DMS114 treated with DMSO at 0.1 percent for 48 hours (cell line): Measurements from ENCODE around the gene LRRC71.

ENCODE experiments used
- DNase-seq: peaks from one replicate; lab custom pipeline; 2025; ENCODE audit not compliant: unreplicated experiment; lab: John Stamatoyannopoulos, UW

Gene LRRC71

GRCh38 chr1:156892190-156893047 lies 28.0 kb upstream of the LRRC71 start:
- DNase-seq, result peak; percentile 46

- no peak for DNase-seq
Measured at GRCh38 chr1:156893048-156893953, 27.1 kb upstream of the LRRC71 start, which contains the start of gene PEAR1. Gene PEAR1 (plus strand): TSS chr1:156893718. CDS start chr1:156903927, 10,209 bp downstream.

GRCh38 chr1:156894001-156894400 lies 26.4 kb upstream of the LRRC71 start:
- no peak for DNase-seq

DNA sequence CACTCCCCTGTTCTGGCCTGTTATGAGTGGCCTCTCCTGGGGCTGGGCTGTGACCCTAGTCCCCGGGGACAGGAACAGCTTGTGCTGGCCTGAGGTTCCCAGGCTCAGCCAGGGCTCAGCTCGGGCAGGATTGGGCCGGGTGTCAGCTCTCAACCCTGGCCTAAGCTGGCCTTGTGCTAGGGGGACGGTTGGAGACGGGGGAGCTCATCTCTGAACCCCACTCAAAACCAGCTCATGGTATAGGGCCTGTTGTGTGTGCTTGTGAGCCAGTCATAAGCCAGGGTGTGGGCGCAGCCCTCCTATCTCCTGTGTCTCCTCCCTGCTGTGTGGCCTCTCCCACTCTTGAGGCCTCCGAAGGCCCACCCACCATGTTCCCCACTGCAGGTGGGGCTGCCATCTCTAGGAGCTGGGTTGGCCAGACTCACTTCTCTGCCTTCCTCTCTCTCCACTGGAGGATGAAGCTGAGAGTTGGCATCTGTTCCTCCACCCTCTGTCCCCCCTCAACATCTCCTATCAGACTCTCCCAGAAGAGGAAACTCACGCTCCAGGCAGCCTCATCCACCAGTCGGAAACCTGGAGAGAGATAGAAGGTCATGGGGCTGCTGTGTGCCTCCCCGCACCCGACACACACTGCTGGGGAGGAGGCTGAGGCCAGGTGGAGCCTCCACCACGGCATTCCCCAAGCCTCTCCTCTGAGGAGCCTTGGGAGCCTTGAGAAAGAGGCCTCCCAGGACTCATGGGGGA lies 25.5 kb upstream of the LRRC71 start:
- DNase-seq, result no peak

DNA sequence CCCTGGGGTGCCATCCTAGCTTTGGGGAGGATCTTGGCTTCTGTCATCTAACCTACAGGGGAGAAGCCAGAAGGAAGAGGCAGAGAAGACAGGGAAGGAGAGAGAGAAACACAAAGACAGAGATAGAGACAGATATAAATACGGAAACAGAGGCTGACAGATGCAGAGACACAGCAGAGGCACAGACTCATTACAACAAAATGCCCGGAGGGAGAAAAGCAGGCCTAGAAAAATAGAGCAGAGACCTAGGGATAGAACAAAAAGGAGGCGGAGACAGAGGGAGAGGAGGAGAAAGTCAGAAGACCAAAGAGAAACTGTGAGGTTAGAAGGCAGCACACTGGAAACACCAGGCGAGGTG lies 25.0 kb upstream of the LRRC71 start:
- no peak for DNase-seq

- DNase-seq, result no peak
Measured at GRCh38 chr1:156895927-156896326, 24.5 kb upstream of the LRRC71 start.

- DNase-seq, result no peak
Measured at GRCh38 chr1:156896490-156897033, 23.9 kb upstream of the LRRC71 start.

DNA sequence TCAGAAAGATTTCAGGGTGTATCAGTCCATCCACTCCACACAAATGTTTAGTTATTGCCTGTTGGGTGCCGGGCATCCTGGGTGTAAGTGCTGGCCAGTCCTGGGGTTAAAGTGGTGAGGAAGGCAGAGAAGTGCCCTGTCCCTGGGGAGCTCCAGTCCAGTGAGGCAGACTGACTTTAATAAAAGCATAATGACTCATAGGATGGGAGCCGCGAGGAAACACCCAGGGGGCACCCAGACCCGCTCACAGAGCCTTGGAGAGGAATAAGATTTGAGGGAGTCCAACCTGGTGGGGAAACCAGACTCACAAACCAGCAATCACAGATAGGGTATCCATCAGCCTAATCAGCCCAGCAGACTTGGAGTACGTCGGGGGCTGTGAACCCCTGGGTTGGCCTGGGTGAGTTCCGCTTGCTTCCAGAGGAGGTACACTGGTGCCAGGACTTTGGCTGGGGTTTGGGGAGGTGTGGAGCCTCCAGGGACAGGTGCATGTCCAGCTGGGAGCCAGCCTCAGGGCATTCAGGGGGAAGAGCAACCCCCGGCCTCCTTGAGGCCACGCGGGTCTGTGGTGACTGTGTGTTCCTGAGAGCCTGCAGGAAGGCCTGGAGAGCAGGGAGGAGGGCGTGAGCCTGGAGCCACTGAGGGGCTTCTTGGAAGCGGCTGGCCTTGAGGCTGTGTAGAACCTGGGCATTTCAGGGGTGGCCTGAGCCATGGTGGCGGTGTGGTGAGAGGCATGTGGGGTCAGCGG lies 23.2 kb upstream of the LRRC71 start:
- DNase-seq, result no peak

GRCh38 chr1:156898161-156898566 lies 22.3 kb upstream of the LRRC71 start:
- DNase-seq, result no peak

GRCh38 chr1:156898971-156899664 lies 21.3 kb upstream of the LRRC71 start:
- DNase-seq, result no peak

- DNase-seq, result no peak
Measured at GRCh38 chr1:156899956-156900718, 20.3 kb upstream of the LRRC71 start.

GRCh38 chr1:156900896-156901589 lies 19.4 kb upstream of the LRRC71 start:
- no peak for DNase-seq

- DNase-seq, result no peak
Measured at GRCh38 chr1:156901590-156901900, 18.9 kb upstream of the LRRC71 start.

DNA sequence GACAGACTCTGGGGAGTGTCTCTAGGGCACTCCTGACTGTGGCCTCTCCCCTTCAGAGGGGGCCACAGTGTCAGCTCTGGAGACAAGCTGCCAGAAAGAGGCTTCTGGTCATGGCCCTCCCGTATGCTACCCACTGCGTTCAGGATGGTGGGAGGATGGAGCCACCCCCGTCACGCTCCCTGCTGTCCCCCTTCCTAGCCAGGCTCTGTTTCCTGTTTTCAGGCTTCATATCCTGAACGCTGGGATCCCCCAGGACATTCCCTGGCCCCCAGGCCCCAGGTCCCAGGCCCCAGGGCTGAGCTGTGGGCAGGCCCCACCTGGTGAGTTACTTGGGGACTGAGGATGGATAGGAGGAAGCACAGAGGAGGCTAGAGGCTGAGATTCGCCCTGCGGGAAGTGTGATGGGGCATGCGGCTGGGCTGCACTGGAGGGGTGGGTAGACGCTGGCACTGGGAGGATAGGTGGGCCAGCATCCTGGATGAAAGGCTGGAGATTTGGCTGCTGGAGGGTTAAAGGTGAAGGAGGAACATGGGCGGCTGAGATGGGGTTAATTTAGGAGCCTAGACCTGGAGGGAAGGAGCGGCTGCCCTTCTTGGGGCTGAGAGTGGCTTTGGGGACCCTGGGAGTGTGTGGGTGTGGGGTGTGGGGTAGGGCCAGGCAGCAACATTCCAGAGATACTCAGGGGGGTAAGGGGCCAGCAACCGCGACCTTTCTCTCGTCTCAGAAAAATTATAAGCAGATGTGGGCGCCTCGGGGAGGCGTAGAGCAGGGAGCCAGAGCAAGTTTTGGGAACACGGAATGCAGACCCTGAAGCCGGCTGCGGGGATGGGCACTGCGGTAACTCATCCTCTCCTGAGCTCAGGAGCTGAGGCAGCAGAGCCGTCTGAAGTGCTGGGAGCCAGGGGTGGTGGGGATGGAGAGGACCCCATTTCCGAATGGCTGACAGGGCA lies 18.2 kb upstream of the LRRC71 start:
- DNase-seq, result no peak

GRCh38 chr1:156903328-156904091 lies 16.9 kb upstream of the LRRC71 start:
- DNase-seq, result no peak

DNA sequence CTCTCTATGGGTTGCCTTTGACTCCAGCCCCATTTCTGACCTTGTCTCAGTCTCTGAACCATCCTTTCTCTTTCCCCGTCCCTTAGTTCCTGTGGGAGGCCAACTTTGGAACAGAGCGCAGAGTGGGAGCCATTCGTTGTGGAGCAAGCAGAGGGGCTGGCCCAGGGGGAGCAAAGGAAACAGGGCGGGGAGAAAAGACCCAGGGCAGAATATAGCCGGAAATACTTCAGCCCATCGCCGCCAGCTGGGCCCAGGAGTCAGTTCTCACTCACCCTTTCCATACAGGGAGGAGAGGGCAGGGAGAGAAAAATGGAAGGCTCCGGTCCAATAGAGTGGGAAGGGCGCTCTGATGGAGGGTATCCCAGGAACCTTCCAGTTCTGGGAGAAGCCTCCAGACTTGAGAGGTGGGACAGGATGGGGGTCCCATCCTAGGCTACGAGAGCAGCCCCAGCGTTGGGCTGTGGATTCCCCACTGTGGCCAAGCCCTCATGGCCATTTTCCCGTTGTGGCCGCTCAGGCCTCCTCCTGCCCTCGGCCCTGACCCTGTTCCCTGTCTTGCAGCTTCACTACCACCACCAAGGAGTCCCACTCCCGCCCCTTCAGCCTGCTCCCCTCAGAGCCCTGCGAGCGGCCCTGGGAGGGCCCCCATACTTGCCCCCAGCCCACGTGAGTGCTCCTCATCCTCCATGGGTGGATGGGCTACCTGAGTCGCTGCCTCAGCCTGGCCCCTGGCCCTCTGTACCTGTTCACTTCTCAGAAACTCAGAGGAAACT lies 16.1 kb upstream of the LRRC71 start:
- DNase-seq, result no peak
